WI38 (cell line): ENCODE results near the gene PLAU.

Source experiments
- H3K4me3 ChIP-seq: 2 replicates; pipeline ENCODE4 v1.5.1; 2011; ENCODE audit warnings: low read depth, mild to moderate bottlenecking, control low read depth, low read length
- TF ChIP-seq, protein P1 (sequence below): IDR thresholded peaks from 2 replicates; pipeline ENCODE4 v1.5.1; 2012; ENCODE audit warnings: low read depth, mild to moderate bottlenecking, control low read depth, low read length

Gene PLAU

DNA sequence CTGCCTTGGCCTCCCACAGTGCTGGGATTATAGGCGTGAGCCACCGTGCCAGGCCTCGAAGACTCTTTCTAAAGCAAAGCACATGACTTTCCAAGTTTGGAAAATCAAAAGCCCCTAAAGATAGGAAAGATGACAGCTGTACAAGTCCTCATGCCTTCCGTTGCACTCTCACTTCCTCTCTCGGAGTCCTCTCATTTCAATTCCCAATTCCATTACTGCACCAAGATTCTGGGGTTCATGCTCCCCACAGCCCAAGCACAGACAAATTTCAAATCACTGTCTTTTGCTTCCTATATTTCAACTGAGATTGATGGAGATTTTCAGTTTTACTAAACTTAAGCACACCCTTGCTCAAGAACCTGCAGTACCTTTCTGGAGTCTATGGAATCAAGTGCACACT, 10.9 kb upstream of the PLAU start:
- no peak overlapping the region for H3K4me3 ChIP-seq
- TF ChIP-seq, protein P1, sequence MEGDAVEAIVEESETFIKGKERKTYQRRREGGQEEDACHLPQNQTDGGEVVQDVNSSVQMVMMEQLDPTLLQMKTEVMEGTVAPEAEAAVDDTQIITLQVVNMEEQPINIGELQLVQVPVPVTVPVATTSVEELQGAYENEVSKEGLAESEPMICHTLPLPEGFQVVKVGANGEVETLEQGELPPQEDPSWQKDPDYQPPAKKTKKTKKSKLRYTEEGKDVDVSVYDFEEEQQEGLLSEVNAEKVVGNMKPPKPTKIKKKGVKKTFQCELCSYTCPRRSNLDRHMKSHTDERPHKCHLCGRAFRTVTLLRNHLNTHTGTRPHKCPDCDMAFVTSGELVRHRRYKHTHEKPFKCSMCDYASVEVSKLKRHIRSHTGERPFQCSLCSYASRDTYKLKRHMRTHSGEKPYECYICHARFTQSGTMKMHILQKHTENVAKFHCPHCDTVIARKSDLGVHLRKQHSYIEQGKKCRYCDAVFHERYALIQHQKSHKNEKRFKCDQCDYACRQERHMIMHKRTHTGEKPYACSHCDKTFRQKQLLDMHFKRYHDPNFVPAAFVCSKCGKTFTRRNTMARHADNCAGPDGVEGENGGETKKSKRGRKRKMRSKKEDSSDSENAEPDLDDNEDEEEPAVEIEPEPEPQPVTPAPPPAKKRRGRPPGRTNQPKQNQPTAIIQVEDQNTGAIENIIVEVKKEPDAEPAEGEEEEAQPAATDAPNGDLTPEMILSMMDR = no peak

DNA sequence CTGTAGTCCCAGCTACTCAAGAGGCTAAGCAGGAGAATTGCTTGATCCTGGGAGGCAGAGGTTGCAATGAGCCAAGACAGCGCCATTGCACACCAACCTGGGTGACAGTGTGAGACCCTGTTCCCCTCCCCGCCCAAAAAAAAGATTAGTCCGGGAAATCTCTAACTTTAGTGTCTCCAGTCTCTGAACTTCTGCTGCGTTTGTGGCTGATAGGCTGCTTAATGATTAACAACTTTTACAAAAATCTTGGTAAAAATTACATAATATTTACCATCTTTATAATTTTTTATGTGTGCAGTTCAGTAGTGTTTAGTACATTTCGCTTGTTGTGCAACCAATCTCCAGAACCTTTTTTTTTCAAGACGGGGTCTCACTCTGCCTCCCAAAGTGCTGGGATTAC, 9.7 kb upstream of the PLAU start:
- TF ChIP-seq, protein P1 = no peak
- H3K4me3 ChIP-seq = no peak overlapping the region

DNA sequence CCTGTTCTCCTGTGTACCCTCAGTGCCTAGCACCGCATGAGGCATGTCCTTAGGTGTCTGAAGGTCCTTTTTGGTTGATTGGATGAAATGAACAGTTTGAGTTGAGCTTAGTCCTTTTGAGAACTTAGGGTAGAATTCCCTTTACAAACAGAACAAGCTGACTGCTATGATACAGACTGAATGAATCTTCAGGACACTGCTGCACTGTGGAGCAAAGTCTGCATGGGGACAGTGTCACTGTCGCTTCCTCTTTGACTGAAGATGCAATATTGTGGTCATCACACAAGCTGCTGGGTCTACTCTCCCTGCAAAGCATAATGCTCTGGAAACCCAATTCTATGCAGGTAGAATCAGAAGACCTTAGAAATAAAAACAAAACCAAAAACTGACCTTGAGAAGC, 8.6 kb upstream of the PLAU start:
- no peak overlapping the region for H3K4me3 ChIP-seq
- TF ChIP-seq, protein P1 = no peak

DNA sequence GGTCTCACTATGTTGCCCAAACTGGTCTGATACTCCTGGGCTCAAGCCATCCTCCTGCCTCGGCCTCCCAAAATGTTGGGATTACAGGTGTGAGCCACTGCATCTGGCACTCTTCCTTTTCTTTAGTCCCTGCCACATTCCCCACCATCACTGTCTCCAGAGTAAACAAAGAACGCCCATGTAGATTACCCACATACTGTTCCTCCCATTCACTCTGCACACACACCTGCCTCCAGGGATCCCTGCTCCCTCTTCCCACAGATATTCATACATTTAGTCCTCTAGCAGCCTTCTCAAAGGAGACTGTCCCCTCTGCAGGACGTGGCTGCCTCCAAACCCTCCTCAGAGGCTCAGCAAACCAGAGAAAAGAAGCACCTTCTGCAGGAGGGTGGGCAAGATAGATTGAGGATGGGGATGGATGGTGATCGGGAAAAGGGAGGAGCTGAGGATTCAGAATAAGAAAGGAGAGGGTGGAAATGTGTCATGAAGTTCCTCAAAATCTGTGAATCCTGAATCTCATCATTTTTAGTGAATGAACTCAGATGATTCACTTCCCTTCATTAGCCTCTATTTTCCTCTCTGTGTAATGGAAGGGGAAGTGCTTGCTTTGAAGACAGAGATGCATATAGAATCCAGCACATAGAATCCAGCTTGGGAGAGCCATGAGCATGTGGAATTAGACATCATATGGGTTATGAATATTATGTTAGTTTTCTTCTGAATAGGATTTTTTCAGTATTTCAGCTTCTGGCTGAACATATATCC, 5.5 kb upstream of the PLAU start:
- TF ChIP-seq, protein P1 = no peak
- H3K4me3 ChIP-seq = no peak overlapping the region

DNA sequence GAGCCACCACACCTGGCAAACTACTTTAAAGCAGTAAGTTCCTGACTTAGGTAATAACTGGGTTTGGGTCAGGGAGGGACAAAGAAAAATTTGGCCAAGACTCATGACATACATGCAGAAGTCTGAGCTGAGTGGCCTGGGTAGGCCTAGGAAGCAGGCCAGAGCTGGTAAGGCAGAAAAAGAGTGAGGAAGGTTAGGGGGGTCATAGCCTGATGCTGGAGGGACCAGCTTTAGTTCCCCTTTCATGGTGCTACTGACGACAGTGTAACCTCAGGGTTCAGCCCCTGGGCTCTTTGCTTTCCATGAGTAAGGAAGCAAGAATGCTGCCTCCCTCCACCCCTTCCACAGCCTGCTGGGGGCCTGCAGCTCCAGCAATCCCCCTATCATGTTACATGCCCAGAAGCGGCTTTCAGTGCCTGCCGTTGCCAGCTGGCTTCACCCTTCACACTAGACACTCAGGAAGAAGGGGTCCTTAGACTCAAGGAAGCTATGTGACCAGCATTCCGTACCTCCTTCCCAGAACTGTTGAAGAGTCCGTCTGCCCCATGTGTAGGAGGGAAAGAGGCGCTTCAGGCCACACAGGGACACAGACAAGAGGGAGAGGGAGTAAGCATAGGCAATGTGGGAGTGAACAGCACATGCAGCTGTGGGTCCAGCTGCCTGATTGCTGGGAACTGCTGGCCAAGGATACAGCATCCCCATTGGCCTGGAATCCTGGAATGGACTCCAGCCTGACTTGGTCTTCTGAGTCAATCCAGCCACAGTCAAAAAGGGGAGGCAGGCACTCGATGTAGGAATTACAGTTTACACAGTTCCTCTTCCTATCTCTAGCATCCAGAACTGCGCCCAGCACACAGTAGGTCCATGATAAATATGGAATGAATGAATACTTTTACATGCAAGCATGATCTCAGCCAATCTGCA, 4.1 kb upstream of the PLAU start:
- H3K4me3 ChIP-seq = peak overlapping the region; percentile 41
- TF ChIP-seq, protein P1 = no peak

DNA sequence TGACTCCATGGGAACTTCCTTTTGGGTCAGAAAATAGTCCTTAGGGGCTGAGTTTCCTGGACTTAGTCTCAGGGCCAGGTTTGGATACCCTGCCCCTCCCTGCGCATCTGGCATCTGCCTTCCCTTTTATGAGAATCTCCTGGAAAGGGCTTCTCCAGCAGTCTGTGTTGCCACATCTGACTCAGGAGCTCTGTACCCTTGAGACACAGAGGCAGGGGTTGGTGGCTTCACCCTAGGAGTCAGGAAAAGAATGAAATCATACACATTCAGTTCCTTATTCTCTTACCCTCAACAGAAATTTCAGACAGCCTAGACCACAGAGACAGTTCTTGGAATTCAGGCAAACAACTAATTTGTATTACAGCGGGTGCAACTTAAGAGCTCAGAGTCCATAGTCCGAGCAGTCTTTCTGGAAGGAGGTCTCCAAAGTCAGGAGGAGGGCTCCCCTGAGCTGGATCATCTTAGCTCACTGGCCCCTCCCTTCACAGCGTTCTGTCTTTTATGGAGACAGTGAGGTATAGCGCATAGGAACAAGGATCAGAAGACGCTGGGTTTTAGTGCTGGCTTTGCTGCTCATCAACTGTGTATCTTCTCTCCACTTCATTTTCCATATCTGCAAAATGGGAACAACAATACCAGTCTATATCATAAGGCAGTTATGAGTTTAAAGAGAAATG, 3.0 kb upstream of the PLAU start:
- no peak overlapping the region for H3K4me3 ChIP-seq
- TF ChIP-seq, protein P1 = no peak
